ENCODE measurements around the gene NIT1.
"Not testable (repeated sequence)": the region's sequence is repeated elsewhere in the genome, so short reads cannot be mapped to it uniquely, and the experiment has no call there.

NIT1 gene

DNA sequence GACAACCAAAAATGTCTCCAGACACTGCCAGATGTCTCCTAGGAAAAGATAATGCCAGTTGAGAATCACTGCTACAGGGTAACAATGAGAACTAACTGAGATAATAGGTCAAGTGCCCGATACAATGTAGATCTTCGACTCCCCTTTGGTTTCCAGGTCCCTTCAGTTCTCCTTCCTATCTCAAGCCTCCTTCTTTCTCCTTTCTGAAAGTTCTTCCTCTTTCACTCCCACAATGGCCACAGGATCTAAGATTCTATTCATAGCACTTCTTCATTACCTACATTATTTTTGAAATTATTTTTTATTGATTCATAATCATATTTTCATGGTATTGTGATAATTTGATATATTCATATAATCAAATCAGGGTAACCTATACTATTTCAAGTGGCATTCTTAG, 6.4 kb upstream of the NIT1 start:
- no peak for DNase-seq

DNA sequence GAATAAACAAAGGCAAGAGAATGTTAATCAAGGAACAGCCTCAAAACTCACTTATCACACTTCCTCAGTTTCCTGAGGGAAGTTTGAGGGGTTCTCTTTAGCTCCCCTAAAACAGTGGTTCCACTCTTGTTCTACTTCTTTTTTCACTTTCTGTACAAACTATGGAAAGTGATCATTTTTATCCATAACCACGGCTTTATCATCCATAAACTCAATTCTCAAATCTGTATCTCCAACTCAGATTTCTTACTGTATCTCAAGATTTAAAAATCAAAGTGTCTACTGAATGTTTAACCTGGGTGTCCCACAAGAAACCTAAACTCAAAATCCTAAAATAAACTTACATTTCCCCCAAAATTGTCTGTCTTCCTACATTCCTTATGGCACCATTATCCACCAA, 4.0 kb upstream of the NIT1 start:
- DNase-seq, result no peak

DNA sequence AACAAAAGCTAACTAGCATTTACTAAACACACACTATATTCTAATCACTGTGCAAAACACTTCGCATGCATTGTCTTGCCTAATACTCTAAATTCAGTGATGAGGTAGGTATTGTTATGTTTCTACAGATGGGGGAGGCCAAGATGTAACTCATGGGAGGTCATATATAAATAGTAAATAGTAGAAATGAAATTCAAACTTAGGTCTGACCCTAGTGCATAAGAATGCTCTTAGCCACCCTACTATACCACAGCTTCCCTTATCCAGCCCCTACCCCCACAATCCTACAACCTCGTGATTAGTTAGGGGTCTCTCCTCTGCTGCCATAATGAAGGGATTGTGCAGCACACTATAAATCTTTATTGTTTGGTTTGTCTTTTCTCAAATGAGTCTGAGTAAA, 3.3 kb upstream of the NIT1 start:
- no peak for DNase-seq

DNA sequence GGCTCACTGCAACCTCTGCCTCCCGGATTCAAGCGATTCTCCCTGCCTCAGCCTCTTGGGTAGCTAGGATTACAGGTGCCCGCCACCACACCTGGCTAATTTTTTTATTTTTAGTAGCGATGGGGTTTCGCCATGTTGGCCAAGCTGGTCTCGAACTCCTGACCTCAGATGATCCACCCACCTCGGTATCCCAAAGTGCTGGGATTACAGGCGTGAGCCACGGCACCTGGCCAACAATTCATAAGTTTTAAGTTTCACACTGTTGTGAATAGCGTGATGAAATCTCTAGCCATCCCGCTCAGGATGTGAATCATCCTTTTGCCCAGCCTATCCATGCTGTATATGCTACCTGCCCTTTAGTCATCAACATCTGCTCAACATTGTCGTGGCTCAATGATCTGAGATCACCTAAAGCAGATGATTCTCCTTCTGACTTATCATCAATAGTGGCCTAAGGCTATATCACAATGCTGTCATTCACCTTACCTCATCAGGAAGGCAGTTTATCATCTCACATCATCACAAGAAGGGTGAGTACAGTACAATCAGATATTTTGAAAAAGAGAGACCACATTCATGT, 2.7 kb upstream of the NIT1 start:
- no peak for DNase-seq

DNA sequence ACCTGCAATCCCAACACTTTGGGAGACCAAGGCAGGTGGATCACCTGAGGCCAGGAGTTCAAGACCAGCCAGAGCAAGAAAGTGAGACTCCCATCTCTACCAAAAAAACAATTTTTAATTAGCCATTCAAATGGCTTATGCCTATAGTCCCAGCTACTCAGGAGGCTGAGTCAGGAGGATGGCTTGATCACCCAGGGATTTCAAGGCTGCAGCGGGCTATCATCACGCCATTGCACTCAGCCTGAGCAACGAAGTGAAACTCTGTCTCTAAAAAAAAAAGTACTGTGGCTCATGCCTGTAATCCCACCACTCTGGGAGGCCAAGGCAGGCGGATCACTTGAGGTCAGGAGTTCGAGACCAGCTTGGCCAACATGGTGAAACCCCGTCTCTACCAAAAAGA, 1.9 kb upstream of the NIT1 start:
- DNase-seq, result not testable (repeated sequence)

DNA sequence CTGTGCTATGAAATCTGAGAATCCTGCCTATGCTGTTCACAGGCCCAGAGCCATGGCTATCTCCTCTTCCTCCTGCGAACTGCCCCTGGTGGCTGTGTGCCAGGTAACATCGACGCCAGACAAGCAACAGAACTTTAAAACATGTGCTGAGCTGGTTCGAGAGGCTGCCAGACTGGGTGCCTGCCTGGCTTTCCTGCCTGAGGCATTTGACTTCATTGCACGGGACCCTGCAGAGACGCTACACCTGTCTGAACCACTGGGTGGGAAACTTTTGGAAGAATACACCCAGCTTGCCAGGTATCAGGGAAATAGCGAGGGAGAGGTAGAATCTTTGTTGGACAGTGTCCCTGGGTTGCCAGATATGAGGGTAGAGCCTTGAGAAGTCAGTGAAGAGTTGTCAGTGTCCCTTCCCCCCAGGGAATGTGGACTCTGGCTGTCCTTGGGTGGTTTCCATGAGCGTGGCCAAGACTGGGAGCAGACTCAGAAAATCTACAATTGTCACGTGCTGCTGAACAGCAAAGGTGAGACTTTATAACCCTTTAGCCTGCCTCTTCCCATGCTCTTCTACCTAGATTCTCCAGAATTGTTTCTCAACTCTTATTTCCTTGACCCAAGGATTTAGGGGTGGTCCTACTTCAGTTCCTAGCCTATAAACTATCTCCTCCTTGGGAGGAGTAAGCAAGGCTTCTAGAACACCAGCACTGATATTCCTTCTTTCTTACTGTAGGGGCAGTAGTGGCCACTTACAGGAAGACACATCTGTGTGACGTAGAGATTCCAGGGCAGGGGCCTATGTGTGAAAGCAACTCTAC, 1.4 kb downstream of the NIT1 start:
- no peak for DNase-seq

DNA sequence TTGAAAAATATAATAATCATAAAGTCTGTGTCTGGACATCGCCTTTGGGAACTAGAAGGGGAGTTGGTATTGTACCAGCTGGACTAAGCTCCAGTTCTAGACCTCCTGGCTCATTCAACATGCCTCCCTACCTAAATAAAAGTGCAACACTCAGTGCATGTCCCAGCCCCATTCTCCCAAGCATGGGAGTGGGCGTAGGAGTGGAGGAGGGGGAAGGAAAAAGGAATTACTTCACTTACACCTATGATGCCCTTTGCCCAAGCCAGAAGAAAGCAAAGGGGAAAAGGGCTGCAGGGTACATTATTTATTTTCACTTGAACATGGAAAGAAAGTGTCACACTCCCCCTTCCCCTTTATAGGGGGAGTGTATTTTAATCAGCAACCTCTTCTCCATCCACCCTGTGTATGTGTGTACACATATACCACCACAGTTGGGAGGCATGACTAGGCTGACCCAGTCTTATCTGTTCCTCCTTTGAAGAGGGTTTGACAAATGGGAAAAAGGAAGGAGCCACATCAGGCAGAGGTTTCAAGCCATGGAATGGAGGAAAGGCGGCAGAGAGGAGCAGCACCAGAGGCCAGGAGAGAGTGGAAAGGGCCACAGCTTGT, 3.2 kb downstream of the NIT1 start:
- no peak for DNase-seq

DNA sequence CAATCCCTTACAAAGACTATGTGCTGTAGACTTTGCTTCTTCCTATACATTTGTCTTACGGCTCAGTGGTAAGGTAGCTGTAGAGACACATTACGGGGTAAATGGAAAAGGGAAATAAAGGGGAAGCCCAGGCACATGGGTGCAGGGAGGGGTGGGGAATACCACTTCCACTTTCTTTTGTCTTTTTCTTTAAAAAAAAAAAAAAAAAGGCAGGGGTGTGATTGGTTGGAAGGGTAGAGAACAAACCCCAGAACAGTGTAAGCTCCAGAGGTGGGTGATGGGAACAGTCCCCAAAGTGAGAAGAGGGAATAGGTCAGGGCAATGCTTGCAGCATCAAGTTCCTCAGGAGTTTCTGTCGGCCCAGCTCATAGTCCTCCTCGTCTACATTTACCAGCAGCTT, 3.9 kb downstream of the NIT1 start:
- DNase-seq, result peak in 1 of 56 donors; percentile 30

DNA sequence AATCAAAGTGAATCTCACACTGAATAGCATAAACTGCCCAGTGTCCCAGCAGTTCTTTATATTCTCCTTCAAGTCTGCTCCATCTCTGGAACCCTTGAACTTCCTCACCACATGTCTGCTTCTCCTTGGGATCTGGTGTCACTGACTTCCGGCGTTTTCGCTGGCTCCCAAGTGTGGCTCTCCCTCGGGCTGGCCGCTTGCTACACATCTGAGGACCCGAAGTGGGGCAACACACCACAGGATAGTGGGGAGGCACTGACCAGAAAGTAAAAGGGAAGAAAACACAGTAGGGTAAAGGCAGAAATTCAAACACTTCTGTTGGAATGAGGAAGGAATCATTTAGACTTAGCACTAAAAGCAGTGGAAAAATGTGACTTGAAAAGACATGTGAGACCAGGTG, 5.1 kb downstream of the NIT1 start:
- DNase-seq, result no peak

DNA sequence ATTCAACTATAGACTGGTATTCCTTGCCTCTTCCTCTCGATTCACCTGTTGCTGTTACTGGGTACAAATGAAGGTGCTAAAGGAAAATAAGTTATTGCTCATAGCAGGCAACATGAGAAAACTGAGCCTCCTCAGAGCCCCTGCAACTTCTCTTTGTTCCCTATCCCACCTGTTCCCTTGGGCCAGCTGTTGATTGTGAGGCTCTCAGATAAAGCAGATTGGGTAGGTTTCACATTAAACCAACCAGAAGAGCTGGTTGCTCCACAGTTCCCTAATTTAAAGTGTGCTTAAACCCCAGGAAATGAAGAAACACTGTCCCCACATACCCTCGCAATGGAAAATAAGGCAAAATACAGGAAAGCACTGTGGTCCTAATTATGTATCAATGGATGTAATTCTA, 9.7 kb downstream of the NIT1 start:
- no peak for DNase-seq

DNA sequence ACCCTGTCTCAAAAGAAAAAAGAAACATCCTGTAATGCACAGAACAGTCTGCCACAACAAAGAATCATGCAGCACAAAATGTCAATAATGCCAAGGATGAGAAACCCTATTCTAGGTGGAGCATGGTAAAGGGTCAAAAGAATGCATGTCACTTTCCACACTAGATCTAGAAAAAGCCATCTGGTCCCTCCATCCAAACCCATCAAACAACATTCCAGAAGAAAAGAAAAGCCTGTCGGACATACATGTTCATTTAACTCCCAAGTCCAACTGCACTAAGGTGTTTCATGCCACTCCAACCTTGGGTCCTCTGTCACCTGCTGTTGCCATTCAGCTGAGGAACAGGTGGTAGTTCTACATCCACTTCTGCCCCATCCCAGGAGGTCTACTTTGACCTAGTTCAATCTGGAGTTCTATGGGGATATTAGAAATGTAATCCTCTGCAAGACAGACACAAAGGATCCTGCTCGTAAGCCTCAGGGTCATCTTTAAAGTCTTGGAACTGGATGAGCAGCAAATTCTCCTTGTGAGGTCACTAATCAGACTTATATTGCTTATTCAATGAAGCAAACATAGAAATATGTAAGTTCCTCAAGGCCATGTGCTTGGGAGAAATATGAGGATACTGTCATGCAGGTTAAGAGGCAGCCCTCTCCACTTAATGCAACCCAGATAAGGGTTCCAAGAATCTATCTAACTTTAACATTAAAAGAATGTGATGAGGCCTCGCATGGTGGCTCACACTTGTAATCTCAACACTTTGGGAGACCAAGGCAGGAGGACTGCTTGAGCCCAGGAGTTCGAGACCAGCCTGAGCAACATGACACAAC, 10.9 kb downstream of the NIT1 start:
- no peak for DNase-seq

DNA sequence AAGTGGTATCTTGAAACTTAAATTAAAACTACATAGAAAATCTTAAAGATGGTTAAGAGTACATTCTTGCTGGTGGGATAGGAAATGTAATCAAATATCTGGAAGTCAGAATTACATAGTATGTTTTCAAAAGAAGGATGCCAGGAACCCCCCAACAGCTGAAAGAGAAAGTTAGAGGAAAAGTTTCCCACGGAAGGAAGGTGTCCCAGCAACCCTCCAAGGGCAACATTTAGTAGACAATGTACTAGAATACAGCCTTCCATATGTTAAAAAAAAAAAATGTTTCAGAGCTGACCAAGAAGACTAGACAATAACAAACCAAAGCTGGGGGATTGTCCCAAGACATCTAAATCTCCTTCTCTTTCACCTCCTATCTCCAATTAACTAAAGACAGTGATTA, 12.4 kb downstream of the NIT1 start:
- no peak for DNase-seq

DNA sequence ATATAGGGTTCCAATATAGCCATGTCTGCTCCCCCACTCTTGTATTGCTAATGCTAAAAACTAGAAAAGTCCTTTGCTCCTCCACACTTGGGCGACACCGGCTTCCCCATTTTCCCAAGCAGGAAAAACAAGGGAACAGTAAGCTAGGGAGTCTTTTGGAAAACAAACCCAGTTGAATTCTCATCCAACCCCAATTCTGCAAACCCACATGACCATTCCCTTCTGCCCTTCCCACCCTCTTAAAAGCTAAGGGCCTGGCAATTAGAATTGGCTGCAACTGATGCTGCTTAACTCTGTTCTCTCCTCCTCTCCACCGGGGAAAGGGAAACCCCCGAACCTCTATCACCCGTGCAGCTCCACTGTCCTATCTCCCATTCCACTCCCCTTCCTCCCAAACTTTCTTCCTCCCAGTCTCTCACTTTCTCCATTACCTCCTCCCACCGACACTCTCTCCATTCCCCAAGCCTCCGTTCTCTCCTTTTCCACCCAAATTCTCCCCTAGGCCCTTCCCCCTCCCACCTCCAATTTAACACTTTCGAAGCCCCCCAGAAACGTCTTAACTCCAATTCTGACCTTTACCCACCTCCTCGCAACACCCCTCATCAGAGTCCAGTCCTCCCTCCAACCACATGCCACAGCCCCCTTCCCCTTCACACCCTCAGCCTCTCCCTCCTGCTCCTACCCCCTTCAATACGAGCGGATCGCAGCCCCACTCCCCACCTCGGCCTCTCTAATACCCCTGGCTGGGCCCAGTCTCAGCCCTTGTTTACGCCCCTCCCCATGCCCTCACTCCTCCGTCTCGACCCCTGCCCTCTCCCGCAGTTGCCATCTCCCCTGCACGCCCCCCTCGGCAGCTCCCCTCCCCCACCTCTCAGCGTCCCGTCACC, 13.9 kb downstream of the NIT1 start:
- peak in 9 of 56 donors; percentile 5 to 64 (median 36) for DNase-seq

DNA sequence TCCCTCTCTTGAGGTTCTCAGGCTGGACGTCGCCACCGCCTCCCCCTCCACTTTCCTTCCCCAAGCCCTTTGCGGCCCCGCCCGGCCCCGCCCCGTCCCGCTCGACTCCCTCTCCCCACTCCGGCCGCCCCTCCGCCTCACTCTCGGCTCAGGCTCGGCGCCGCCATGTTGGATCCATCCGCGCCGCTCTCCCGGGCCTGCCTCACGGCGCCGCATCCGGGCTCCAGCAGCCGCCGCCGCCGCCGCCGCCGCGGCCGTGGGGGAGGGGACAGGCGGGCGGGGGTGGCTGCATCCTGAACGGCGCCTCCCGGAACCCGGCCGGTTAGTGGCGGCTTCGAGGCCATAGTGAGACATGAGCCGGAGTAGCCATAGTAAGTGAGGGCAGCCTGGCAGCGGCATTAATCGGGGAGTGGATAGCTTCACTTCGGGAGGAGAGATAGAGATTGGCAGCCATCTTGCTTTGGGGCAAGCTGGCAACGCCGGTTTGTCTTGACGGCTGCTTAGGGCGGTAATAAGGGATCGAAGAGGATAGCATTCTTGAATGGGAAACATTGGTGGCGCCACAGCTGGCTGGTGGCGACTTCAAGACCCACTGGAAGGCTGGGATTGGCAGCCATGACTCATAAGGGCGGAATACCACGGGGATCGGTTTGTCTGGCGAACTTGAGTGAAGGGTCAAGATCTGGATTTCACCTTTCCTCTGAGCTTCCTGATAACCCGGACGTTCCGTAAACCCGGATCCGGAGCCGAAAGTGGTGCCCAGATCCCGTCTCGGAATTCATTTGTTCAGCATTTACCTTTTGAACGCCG, 14.7 kb downstream of the NIT1 start, which contains the start of gene DEDD:
TSS of gene DEDD (minus strand) at position 258 of the 810 bp plus-strand sequence. CDS start 8,205 bp downstream, outside the sequence.
- peak; percentile 25 to 98 (median 92) for DNase-seq

DNA sequence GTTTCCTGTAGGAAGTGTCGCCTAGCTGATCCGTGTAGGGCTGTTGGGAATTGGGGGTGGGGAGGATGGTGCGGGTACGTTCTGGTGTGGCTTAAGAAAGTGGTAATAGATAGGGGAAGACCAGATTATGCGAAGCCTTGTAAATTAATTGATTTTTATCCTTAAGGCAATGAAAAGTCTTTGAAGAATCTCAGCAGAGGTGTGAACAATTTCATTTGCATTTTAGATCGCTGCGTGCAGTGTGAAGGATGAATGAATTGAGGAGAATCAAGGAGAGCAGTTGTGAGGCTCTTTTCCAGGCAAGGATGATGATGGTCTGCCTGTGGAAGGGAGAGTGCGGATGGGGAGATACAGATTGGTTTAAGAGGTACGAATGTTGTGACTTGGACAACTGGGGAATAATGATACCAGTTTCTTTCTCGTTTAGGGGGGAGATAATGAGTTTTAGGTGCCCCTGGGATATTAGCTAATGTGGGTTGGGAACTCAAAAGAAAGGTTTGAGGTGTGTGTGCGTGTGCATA, 15.4 kb downstream of the NIT1 start:
- peak in 1 of 56 donors; percentile 19 for DNase-seq

DNA sequence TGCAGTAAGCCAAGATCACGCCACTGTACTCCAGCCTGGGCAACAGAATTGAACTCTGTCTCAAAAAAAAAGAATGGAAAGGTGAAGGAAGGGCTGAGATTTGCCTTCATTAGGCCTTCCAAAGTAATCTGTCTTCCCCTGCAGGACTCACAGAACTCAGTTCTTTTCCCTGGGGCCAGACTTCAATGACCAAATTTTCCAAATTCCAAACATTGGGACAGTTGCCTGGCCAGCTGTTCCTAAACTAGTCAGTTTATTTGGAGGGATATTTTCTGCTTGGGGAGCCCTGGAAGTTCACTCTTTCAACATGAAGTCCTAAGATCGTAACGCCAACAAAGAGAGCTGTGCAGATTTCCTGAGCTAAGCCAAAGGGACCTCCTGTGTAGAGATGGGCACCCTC, 20.0 kb downstream of the NIT1 start:
- DNase-seq, result no peak

DNA sequence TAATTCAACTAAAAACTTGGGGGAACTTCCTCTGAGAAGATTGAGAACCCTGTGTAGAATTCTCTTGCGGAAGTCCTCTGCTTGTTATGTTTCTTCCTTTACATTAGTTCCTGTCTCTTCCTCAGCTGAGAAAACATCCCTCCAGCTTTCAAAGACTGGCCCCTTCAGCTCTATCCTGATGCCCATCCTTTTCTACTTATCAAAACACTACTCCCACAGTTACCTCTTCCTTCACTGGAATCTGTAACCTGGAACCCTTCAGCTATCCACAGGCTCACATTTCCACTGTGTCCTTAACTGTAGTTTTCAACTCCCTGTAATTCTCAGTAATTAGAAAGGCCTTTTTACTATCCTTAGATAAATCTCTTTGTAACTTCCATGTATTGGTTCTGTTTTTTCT, 20.5 kb downstream of the NIT1 start:
- no peak for DNase-seq

DNA sequence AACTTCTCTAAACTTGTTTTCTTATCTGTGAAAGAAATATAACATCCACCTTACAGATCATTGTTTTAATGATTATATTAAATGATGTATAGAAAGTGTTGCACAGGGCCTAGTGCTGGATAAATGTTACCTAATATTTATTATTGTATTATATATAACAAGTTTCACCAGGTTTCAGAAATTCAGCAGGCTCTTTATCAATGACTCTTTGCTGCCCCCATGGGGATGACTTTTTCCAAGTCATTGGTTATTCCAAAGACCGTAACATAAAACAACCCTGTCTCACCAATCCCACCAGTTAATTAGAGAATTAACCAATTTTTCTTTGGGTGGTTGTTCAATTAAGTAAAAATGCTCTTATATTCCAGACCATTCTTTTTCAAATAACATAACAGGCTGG, 21.9 kb downstream of the NIT1 start:
- DNase-seq, result peak in 2 of 56 donors; percentile 5 to 51

DNA sequence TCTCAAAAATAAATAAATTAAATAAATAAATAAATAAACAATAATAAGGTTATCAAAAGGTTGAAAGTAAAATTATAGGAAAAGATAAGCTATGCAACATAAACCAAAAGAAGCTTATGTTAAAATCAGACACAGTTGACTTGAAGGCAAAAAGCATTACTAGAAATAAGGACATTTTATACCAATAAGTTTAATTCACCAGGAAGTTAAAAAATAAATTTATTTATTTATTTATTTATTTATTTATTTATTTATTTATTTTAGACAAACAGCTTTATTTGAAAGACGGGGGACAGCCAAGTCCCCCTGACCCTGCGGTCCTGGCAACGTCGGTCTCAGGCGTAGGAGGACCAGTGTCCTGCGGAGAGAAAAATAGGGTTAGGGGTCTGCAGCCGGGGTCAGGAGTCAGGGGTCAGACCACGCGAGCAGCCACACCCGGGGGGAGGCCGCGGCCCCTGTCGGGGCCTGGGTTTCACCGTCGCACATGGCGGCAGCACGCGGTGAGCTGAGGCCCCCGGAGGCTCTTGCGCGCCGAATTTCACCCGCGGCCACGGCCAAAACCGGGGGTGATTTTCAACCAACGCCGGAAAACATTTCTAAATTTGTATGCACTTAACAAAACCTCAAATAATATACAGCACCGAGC, 23.0 kb downstream of the NIT1 start:
- no peak for DNase-seq

Measured in nucleus accumbens (tissue), 56 donors.